ENCODE results near the gene SLU7. TPM values are rescaled to one million over a fixed set of nuclear protein-coding genes. Genes with fewer than 3 reads are reported as not detected.

The SLU7 gene
- total RNA-seq, 1 donor from 2014 or later = 48.4 TPM

DNA sequence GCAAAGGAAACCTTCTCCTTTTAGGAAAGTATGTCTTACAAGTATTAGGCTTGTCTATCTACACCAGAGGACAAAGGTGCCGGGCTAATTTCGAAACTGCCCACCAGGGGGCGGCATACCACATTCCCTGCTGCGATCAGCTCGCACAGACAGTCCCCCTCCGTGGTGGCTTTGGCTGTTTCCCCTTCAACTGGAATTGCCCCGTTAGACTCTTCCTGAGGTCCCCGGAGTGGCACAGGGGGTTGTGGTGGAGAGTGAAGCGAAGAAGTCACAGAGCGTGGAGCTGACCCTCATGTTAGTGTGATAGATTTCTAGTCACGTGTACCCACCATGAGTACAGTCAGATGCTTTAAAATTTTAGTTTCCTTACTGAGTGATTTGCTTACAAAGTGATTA lies 20.3 kb upstream of the SLU7 start:
- Histone ChIP-seq H3K79me2 (ENCODE audit: insufficient read depth, low read length) (no peaks in the 10 kb centered on the region), H3K27ac (ENCODE audit: low read depth, low read length) (no peak overlapping the region), H4K20me1 (ENCODE audit: insufficient read depth, low read length) (no peaks in the 10 kb centered on the region), H2AFZ (ENCODE audit: low read depth, low read length) (peak overlapping the region; percentile 82), H3K4me3 (ENCODE audit: insufficient read depth, low read depth, low read length) (peak overlapping the region; percentile 55), H3K4me2 (ENCODE audit: low read length) (peak overlapping the region; percentile 82), H3K36me3 (ENCODE audit: insufficient read depth, low read length) (no peaks in the 10 kb centered on the region), H3K9ac (ENCODE audit: low read length) (peak overlapping the region; percentile 66), H3K4me1 (ENCODE audit: insufficient read depth, low read length) (peaks cover 10% of the 10 kb centered on the region), H3K9me3 (ENCODE audit: insufficient read depth, low read depth, low read length) (no peaks in the 10 kb centered on the region), H3K27me3 (ENCODE audit: insufficient read depth, low read length) (no peaks in the 10 kb centered on the region)
- Mint-ChIP-seq H3K36me3 (ENCODE audit: low read depth, unreplicated experiment) (no peaks in the 10 kb centered on the region), H3K27me3 (ENCODE audit: low read depth, unreplicated experiment) (peaks cover 16% of the 10 kb centered on the region), H3K9me3 (ENCODE audit: unreplicated experiment) (no peaks in the 10 kb centered on the region), H3K4me1 (ENCODE audit: low read depth, unreplicated experiment) (peaks cover 2% of the 10 kb centered on the region), H3K27ac (ENCODE audit: unreplicated experiment) (peak overlapping the region; percentile 55), H3K4me3 (ENCODE audit: unreplicated experiment) (peak overlapping the region; percentile 81)
- FAIRE-seq (peak; percentile 65), DNase-seq (ENCODE audit: low read depth) (no peak)
- TF ChIP-seq EZH2 (IDR thresholded peaks at IDR 0.05; ENCODE audit: insufficient read depth, low read length) = no peak
- TF ChIP-seq, protein P1, sequence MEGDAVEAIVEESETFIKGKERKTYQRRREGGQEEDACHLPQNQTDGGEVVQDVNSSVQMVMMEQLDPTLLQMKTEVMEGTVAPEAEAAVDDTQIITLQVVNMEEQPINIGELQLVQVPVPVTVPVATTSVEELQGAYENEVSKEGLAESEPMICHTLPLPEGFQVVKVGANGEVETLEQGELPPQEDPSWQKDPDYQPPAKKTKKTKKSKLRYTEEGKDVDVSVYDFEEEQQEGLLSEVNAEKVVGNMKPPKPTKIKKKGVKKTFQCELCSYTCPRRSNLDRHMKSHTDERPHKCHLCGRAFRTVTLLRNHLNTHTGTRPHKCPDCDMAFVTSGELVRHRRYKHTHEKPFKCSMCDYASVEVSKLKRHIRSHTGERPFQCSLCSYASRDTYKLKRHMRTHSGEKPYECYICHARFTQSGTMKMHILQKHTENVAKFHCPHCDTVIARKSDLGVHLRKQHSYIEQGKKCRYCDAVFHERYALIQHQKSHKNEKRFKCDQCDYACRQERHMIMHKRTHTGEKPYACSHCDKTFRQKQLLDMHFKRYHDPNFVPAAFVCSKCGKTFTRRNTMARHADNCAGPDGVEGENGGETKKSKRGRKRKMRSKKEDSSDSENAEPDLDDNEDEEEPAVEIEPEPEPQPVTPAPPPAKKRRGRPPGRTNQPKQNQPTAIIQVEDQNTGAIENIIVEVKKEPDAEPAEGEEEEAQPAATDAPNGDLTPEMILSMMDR (IDR thresholded peaks at IDR 0.05; ENCODE audit: insufficient read depth, low read depth, low read length) = peak; percentile 96

DNA sequence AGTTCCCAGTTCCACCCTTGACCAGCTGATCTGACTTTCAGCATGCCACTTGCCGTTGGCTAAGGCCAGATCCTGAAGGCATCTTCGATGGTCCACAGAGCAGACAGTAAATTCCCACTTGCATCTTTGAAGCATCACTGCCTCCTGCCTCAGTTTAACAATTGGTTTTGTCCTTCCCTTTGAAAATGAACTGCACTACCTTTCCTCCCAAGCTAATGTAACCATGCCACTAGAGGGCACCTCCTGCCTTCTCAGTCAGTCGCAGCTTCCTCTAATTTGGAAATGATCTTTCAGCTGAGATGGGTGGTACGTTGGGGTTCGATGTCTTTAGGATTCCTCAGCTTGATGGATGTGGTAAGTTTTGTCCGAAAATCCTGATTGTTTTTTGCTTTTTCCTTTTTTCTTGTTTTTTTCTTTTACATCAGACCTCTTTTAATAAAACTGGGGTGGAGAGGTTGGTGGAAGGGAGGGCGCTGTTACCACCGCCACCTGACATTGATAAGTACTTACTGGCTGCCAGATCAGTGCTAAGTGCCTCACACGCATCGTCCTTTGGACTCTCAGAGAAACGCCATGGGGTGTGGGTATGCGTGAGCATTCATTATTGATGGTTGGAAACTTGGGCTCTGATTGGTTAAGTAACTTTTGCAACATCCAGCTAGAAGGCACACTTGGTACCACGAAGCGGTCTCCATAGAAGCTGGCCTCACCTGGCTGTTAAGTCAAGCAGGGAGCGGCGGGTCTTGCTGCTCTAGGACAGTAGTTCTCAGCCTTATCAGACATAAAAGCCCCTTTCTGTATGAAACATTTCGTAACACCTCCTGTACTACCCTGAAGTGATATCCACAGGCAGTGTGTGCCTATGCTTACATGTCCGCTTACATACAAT lies 19.7 kb upstream of the SLU7 start:
- FAIRE-seq = no peak
- peak overlapping the region; percentile 55 for H3K4me3 ChIP-seq (ENCODE audit: insufficient read depth, low read depth, low read length)

More for the DNA sequence above, 19.7 kb upstream of the SLU7 start:
- H3K4me3 Mint-ChIP-seq (ENCODE audit: unreplicated experiment) = peak overlapping the region; percentile 81
- H3K36me3 Mint-ChIP-seq (ENCODE audit: low read depth, unreplicated experiment) = no peaks in the 10 kb centered on the region
- H3K27me3 Mint-ChIP-seq (ENCODE audit: low read depth, unreplicated experiment) = peaks cover 16% of the 10 kb centered on the region
- no peaks in the 10 kb centered on the region for H3K9me3 Mint-ChIP-seq (ENCODE audit: unreplicated experiment)
- TF ChIP-seq, protein P1 (IDR thresholded peaks at IDR 0.05; ENCODE audit: insufficient read depth, low read depth, low read length) = peak; percentile 90
- TF ChIP-seq EZH2 (IDR thresholded peaks at IDR 0.05; ENCODE audit: insufficient read depth, low read length) = no peak
- Histone ChIP-seq H2AFZ (ENCODE audit: low read depth, low read length) (peak overlapping the region; percentile 82), H4K20me1 (ENCODE audit: insufficient read depth, low read length) (no peaks in the 10 kb centered on the region), H3K27ac (ENCODE audit: low read depth, low read length) (no peak overlapping the region), H3K9me3 (ENCODE audit: insufficient read depth, low read depth, low read length) (no peaks in the 10 kb centered on the region), H3K4me2 (ENCODE audit: low read length) (peak overlapping the region; percentile 82), H3K4me1 (ENCODE audit: insufficient read depth, low read length) (peaks cover 10% of the 10 kb centered on the region), H3K79me2 (ENCODE audit: insufficient read depth, low read length) (no peaks in the 10 kb centered on the region), H3K36me3 (ENCODE audit: insufficient read depth, low read length) (no peaks in the 10 kb centered on the region), H3K9ac (ENCODE audit: low read length) (peak overlapping the region; percentile 66), H3K27me3 (ENCODE audit: insufficient read depth, low read length) (no peaks in the 10 kb centered on the region)
- peaks cover 2% of the 10 kb centered on the region for H3K4me1 Mint-ChIP-seq (ENCODE audit: low read depth, unreplicated experiment)
- DNase-seq (ENCODE audit: low read depth) = peak; percentile 44
- H3K27ac Mint-ChIP-seq (ENCODE audit: unreplicated experiment) = peak overlapping the region; percentile 51
